Upper lobe of right lung (tissue), 1 donor: ENCODE results near the gene CCNQ. TPM values are rescaled to one million over a fixed set of nuclear protein-coding genes. Genes with fewer than 3 reads are reported as not detected.

Experiments used
- ATAC-seq: fragments of 200-7000 bp; cut with Tn5 transposase; one replicate; pipeline ENCODE4 v1.9.1; 2020; ENCODE audit warnings: mild to moderate bottlenecking, moderate library complexity
- DNase-seq: peaks from one replicate; pipeline ENCODE4 v3.0.0-alpha.2; 2020
- H3K27ac ChIP-seq: fragments of 200-600 bp; one replicate; pipeline ENCODE4 v1.8.0; 2022
- H3K27me3 ChIP-seq: fragments of 200-600 bp; one replicate; pipeline ENCODE4 v1.8.0; 2022; ENCODE audit warnings: mild to moderate bottlenecking
- H3K36me3 ChIP-seq: fragments of 200-600 bp; one replicate; pipeline ENCODE4 v1.8.0; 2022
- H3K4me1 ChIP-seq: fragments of 200-600 bp; one replicate; pipeline ENCODE4 v1.8.0; 2022
- H3K4me3 ChIP-seq: fragments of 200-600 bp; one replicate; pipeline ENCODE4 v1.8.0; 2022; ENCODE audit warnings: mild to moderate bottlenecking
- H3K9me3 ChIP-seq: fragments of 200-600 bp; one replicate; pipeline ENCODE4 v1.8.0; 2022
- CTCF ChIP-seq: fragments of 200-600 bp; IDR thresholded peaks from one replicate; pipeline ENCODE4 v1.8.0; 2022; ENCODE audit warnings: antibody characterized with exemption
- intact Hi-C: fragments of 100-400 bp; cut with DNase I; formaldehyde crosslinking; loops from one replicate; pipeline ENCODE4 v1.11.0; 2022
- total RNA-seq: library from RNA; stranded (reverse); fragmentation: NEBNext Ultra II Directional; extraction: Animal tissue kit (Norgen Biotek cat#: 25700); gene quantifications from one replicate; pipeline ENCODE4 v1.2.1, GENCODE V29; 2021
- donor health status: DM: no; HTN: yes; CAD: no; lungs with severe emphysema.

CCNQ gene
- total RNA-seq, 1 donor from 2014 or later: 18.9 TPM

- TF ChIP-seq CTCF: no peak
- DNase-seq: no peak
- Histone ChIP-seq H3K9me3 (no peaks in the 10 kb centered on the region), H3K4me3 (no peak overlapping the region), H3K27me3 (no peaks in the 10 kb centered on the region), H3K27ac (no peak overlapping the region), H3K4me1 (no peaks in the 10 kb centered on the region), H3K36me3 (no peaks in the 10 kb centered on the region)
- ATAC-seq: no peak
- intact Hi-C loops: no loop called here
Measured at GRCh38 chrX:153565996-153566580, 32.9 kb downstream of the CCNQ start.

DNA sequence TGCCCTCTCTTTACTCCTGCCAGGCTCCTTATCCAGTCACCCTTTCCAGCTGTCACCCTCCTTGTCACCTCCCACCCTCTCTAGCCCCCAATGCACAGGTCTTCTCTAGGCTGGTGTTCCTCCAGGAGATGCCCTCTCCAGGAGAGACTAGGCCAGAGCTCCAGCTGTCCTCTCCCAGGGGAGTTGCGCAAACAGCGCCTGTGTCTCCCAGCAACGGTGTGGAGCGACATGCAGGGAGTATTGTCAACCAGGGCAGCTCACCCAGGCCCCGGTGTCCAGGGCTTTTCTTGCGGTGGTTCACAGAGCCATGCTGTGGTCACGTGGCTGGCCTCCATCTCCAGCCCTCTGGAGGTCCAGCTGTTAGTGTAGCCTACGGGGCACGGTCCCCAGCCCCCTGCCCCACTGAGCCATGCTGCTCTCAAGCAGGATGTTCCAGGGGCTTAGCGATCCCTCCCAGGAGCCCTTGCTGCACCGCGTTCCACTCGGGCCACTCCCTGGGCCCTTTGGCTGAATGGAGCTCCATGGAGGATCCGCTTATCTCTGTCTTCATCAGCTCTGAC is 34.8 kb downstream of the CCNQ start:
- intact Hi-C loops: no loop called here
- H3K27ac ChIP-seq: no peak overlapping the region
- no peaks in the 10 kb centered on the region for H3K9me3 ChIP-seq
- no peak overlapping the region for H3K4me3 ChIP-seq
- H3K27me3 ChIP-seq: no peaks in the 10 kb centered on the region
- no peaks in the 10 kb centered on the region for H3K36me3 ChIP-seq
- no peak for DNase-seq
- no peak for ATAC-seq
- TF ChIP-seq CTCF: no peak
- H3K4me1 ChIP-seq: no peaks in the 10 kb centered on the region

DNA sequence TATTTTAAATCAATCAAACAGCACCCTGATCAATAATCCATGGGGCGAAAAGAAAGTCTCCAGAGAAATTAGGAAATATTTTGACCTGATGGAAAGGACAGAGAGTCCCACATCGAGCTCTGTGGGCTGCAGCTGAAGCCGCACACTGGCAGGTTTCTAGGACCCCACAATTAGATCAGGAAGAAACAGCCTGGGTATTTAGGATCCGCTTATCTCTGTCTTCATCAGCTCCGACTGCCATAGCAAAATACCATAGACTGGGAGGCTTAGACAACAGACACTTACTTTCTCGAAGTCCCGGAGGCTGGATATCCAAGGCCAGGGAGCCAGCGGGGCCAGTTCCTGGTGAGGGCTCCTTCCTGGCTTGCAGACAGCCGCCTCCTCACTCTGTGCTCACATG is 36.4 kb downstream of the CCNQ start:
- Histone ChIP-seq H3K4me1 (no peaks in the 10 kb centered on the region), H3K4me3 (no peak overlapping the region), H3K36me3 (no peaks in the 10 kb centered on the region), H3K27me3 (no peaks in the 10 kb centered on the region), H3K9me3 (no peaks in the 10 kb centered on the region), H3K27ac (no peak overlapping the region)
- ATAC-seq (no peak), DNase-seq (no peak)
- no peak for TF ChIP-seq CTCF
- intact Hi-C loops: no loop called here

GRCh38 chrX:153561337-153561736 is 37.6 kb downstream of the CCNQ start:
- TF ChIP-seq CTCF: no peak
- Histone ChIP-seq H3K27ac (no peak overlapping the region), H3K4me3 (no peak overlapping the region), H3K4me1 (no peaks in the 10 kb centered on the region), H3K27me3 (no peaks in the 10 kb centered on the region), H3K36me3 (no peaks in the 10 kb centered on the region), H3K9me3 (no peaks in the 10 kb centered on the region)
- intact Hi-C loops: no loop called here
- no peak for DNase-seq
- ATAC-seq: no peak

GRCh38 chrX:153560466-153560865 is 38.5 kb downstream of the CCNQ start:
- intact Hi-C loops: no loop called here
- no peaks in the 10 kb centered on the region for H3K36me3 ChIP-seq
- H3K27ac ChIP-seq: no peak overlapping the region
- H3K4me3 ChIP-seq: no peak overlapping the region
- no peaks in the 10 kb centered on the region for H3K4me1 ChIP-seq
- H3K27me3 ChIP-seq: no peaks in the 10 kb centered on the region
- DNase-seq: no peak
- ATAC-seq: no peak
- TF ChIP-seq CTCF: no peak
- no peaks in the 10 kb centered on the region for H3K9me3 ChIP-seq

DNA sequence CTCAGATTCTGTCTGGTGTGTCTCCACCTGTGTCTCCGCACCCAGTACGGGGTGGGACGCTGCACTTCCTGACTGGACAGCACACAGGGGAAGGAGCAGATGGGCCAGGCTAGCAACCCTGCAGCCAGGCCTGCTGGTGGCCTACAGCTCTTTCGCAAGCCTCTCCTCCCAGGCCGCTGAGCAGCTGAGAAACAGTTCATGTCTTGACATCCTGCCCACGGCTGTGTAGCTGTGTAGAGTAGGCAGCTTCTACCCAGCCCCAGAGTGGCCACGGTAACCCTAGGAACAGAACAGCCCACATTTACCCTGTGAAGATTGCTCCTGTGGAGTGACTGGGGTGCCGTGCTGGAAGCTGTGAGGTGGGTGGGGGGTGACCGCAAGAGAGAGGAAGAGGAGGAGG is 38.9 kb downstream of the CCNQ start:
- Histone ChIP-seq H3K4me1 (no peaks in the 10 kb centered on the region), H3K27ac (no peak overlapping the region), H3K27me3 (no peaks in the 10 kb centered on the region), H3K36me3 (no peaks in the 10 kb centered on the region), H3K4me3 (no peak overlapping the region), H3K9me3 (no peaks in the 10 kb centered on the region)
- intact Hi-C loops: no loop called here
- TF ChIP-seq CTCF: no peak
- ATAC-seq (peak; percentile 45), DNase-seq (no peak)
